Effector memory CD4-positive, alpha-beta T cell (primary cell): ENCODE data around the gene CUL5.
"Not testable (repeated sequence)": the region's sequence is repeated elsewhere in the genome, so short reads cannot be mapped to it uniquely, and the experiment has no call there.

ENCODE experiments used
- DNase-seq, 3 donors: peaks; one replicate each; pipeline ENCODE4 v3.0.0-alpha.2; 2020
- H3K27ac ChIP-seq: 2 replicates; pipeline ENCODE4 v1.7.0; 2013; ENCODE audit warnings: mild to moderate bottlenecking, low read length, moderate library complexity; ENCODE audit not compliant: insufficient read depth, poor library complexity, severe bottlenecking
- H3K27me3 ChIP-seq: replicated peaks from 2 replicates; pipeline ENCODE4 v1.7.0; 2013; ENCODE audit warnings: mild to moderate bottlenecking, low read length; ENCODE audit not compliant: insufficient read depth, control insufficient read depth, poor library complexity, severe bottlenecking
- H3K36me3 ChIP-seq: 2 replicates; pipeline ENCODE4 v1.7.0; 2013; ENCODE audit warnings: mild to moderate bottlenecking, low read length, moderate library complexity; ENCODE audit not compliant: control insufficient read depth, insufficient read depth
- H3K4me1 ChIP-seq: 2 replicates; pipeline ENCODE4 v1.7.0; 2013; ENCODE audit warnings: low read length, mild to moderate bottlenecking; ENCODE audit not compliant: control insufficient read depth, insufficient read depth, poor library complexity, severe bottlenecking
- H3K4me3 ChIP-seq: 2 replicates; pipeline ENCODE4 v1.7.0; 2013; ENCODE audit warnings: low read length, low read depth, mild to moderate bottlenecking; ENCODE audit not compliant: insufficient read depth, poor library complexity, severe bottlenecking
- H3K9me3 ChIP-seq: 2 replicates; pipeline ENCODE4 v1.7.0; 2013; ENCODE audit warnings: mild to moderate bottlenecking, low read length, moderate library complexity; ENCODE audit not compliant: control insufficient read depth

CUL5 gene

GRCh38 chr11:108097179-108097578 is 88.5 kb downstream of the CUL5 start:
- no peak for DNase-seq
- no peak overlapping the region for H3K4me3 ChIP-seq
- no peaks in the 10 kb centered on the region for H3K4me1 ChIP-seq
- H3K9me3 ChIP-seq = no peaks in the 10 kb centered on the region
- no peaks in the 10 kb centered on the region for H3K27me3 ChIP-seq
- no peak overlapping the region for H3K27ac ChIP-seq
- peaks cover 32% of the 10 kb centered on the region for H3K36me3 ChIP-seq

- no peak overlapping the region for H3K4me3 ChIP-seq
- DNase-seq = no peak
- peaks cover 22% of the 10 kb centered on the region for H3K36me3 ChIP-seq
- H3K9me3 ChIP-seq = no peaks in the 10 kb centered on the region
- no peak overlapping the region for H3K27ac ChIP-seq
- H3K27me3 ChIP-seq = no peaks in the 10 kb centered on the region
- H3K4me1 ChIP-seq = no peaks in the 10 kb centered on the region
Observed at GRCh38 chr11:108101090-108101775, 92.5 kb downstream of the CUL5 start.

DNA sequence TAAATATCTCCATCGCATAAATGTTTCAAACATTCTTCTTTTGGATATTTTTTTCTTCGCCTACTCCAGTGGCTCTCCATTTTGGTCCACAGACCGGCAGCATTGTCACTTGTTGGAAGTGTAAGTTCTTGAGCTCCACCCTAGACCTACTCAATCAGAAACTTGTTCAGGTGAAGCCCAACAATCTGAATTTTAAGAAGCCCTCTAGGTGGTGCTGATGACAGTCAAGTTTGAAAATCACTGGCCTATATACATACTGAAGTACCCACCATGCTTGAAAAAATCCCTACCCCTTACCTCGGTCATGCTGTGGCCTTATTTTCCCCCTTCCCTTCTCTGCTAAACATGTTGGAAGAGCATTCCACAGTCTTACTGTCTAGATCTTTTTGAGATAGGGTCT is 102.4 kb downstream of the CUL5 start:
- H3K4me1 ChIP-seq = no peaks in the 10 kb centered on the region
- H3K4me3 ChIP-seq = no peak overlapping the region
- no peak overlapping the region for H3K27ac ChIP-seq
- no peaks in the 10 kb centered on the region for H3K27me3 ChIP-seq
- no peaks in the 10 kb centered on the region for H3K9me3 ChIP-seq
- H3K36me3 ChIP-seq = no peaks in the 10 kb centered on the region
- no peak for DNase-seq

GRCh38 chr11:108112057-108112456 is 103.4 kb downstream of the CUL5 start:
- no peaks in the 10 kb centered on the region for H3K4me1 ChIP-seq
- no peak overlapping the region for H3K4me3 ChIP-seq
- H3K27ac ChIP-seq = no peak overlapping the region
- DNase-seq = no peak
- no peaks in the 10 kb centered on the region for H3K36me3 ChIP-seq
- no peaks in the 10 kb centered on the region for H3K9me3 ChIP-seq
- H3K27me3 ChIP-seq = no peaks in the 10 kb centered on the region

GRCh38 chr11:108115500-108116140 is 106.9 kb downstream of the CUL5 start:
- H3K36me3 ChIP-seq = no peaks in the 10 kb centered on the region
- H3K4me1 ChIP-seq = no peaks in the 10 kb centered on the region
- H3K9me3 ChIP-seq = no peaks in the 10 kb centered on the region
- no peak overlapping the region for H3K4me3 ChIP-seq
- H3K27me3 ChIP-seq = no peaks in the 10 kb centered on the region
- no peak for DNase-seq
- H3K27ac ChIP-seq = no peak overlapping the region

DNA sequence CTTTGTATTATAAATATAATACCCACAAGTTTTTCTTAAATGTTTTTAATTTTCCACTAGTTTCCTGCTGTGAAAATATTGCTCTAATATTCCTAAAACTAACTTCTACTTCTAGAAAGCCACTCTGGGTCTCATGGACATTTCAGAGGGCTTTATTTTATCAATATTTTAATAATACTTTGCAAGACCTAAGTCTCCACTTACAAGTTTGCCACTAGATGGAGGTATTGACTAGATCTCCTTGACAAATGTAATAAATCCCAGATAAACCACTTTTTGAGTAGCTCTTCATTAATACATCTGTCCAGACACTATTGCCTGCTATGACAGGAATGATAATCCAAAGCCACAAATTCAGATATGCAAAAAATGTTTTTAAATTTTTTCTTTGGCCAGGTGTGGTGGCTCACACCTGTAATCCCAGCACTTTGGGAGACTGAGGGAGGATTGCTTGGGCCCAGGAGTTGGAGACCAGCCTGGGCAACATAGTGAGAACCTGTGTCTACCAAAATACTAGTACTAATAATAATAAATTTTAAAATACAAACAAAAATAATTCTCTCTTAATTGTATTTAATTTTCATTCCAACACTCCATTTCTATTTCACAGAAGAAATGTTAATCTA is 109.2 kb downstream of the CUL5 start:
- Histone ChIP-seq H3K4me3 (no peak overlapping the region), H3K36me3 (no peaks in the 10 kb centered on the region), H3K27ac (no peak overlapping the region), H3K4me1 (peaks cover 12% of the 10 kb centered on the region), H3K9me3 (no peaks in the 10 kb centered on the region), H3K27me3 (no peaks in the 10 kb centered on the region)
- DNase-seq = no peak

GRCh38 chr11:108120936-108121273 is 112.2 kb downstream of the CUL5 start:
- peaks cover 22% of the 10 kb centered on the region for H3K4me1 ChIP-seq
- not testable (repeated sequence) for H3K9me3 ChIP-seq, H3K36me3 ChIP-seq, DNase-seq, H3K27me3 ChIP-seq
- H3K27ac ChIP-seq = peak overlapping the region; percentile 70
- H3K4me3 ChIP-seq = peak overlapping the region; percentile 88

GRCh38 chr11:108121274-108122155 is 112.8 kb downstream of the CUL5 start, which contains the start of gene ACAT1:
Gene ACAT1, plus strand, starts transcription at chr11:108121567. Its CDS starts 40 bp downstream, at chr11:108121607.
- peaks cover 22% of the 10 kb centered on the region for H3K4me1 ChIP-seq
- DNase-seq = peak; percentile 90 to 94 (median 93)
- peak within 1 kb of the TSS; percentile 88 for H3K4me3 ChIP-seq
- H3K27me3 ChIP-seq = no peaks in the 10 kb centered on the region
- H3K9me3 ChIP-seq = no peaks in the 10 kb centered on the region
- H3K36me3 ChIP-seq = no peaks in the 10 kb centered on the region
- peak within 1 kb of the TSS; percentile 70 for H3K27ac ChIP-seq

DNA sequence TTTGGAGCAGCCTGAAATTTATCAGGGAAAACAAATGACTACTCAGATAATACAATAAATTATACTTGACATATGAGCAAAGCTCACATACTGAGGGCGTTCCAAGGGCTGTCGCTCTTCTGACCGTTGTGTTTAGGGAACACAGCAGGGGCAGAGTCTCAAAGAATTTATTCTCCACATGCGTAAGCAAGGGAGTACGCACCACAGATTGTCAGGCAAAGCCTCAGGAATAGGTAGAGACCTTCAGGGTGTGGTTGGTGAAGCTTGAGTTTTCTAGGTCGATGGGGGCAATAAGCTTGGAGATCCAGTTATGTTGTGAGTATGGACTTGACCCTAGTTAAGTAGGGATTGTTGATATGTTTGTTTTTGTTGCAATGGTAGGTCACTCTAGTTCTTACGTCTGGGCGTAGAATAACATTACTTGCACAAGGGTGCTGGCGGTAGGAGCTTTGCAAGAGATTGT is 113.5 kb downstream of the CUL5 start:
- Histone ChIP-seq H3K27me3 (no peaks in the 10 kb centered on the region), H3K27ac (peak overlapping the region; percentile 70), H3K4me3 (peak overlapping the region; percentile 88), H3K9me3 (no peaks in the 10 kb centered on the region), H3K4me1 (peaks cover 22% of the 10 kb centered on the region), H3K36me3 (no peaks in the 10 kb centered on the region)
- DNase-seq = no peak
